ENCODE measurements around the gene EIF5B.

The EIF5B gene

GRCh38 chr2:99374747-99375146 is 37.6 kb downstream of the EIF5B start:
- DNase-seq = no peak

- no peak for DNase-seq
Measured at GRCh38 chr2:99376254-99376864, 39.2 kb downstream of the EIF5B start.

GRCh38 chr2:99377879-99378278 is 40.7 kb downstream of the EIF5B start:
- no peak for DNase-seq

GRCh38 chr2:99380376-99381010 is 43.3 kb downstream of the EIF5B start:
- no peak for DNase-seq

GRCh38 chr2:99382143-99382542 is 45.0 kb downstream of the EIF5B start:
- DNase-seq = no peak

- DNase-seq = no peak
Measured at GRCh38 chr2:99386011-99386410, 48.8 kb downstream of the EIF5B start.

GRCh38 chr2:99388892-99389291 is 51.7 kb downstream of the EIF5B start:
- no peak for DNase-seq

- DNase-seq = no peak
Measured at GRCh38 chr2:99389371-99389770, 52.2 kb downstream of the EIF5B start.

- DNase-seq = no peak
Measured at GRCh38 chr2:99389946-99390345, 52.8 kb downstream of the EIF5B start.

- DNase-seq = no peak
Measured at GRCh38 chr2:99395589-99396130, 58.5 kb downstream of the EIF5B start.

GRCh38 chr2:99397266-99397920 is 60.2 kb downstream of the EIF5B start:
- peak in 1 of 3 experiments; percentile 26 for DNase-seq

GRCh38 chr2:99398303-99398702 is 61.1 kb downstream of the EIF5B start:
- DNase-seq = no peak

GRCh38 chr2:99399063-99399462 is 61.9 kb downstream of the EIF5B start:
- peak in 1 of 3 experiments; percentile 31 for DNase-seq

GRCh38 chr2:99399795-99400194 is 62.6 kb downstream of the EIF5B start:
- DNase-seq = no peak

GRCh38 chr2:99401841-99402240 is 64.7 kb downstream of the EIF5B start:
- DNase-seq = no peak

GRCh38 chr2:99403084-99403483 is 65.9 kb downstream of the EIF5B start:
- DNase-seq = no peak

- DNase-seq = no peak
Measured at GRCh38 chr2:99403524-99403923, 66.3 kb downstream of the EIF5B start.

- no peak for DNase-seq
Measured at GRCh38 chr2:99404039-99404796, 67.0 kb downstream of the EIF5B start.

- DNase-seq = no peak
Measured at GRCh38 chr2:99404797-99405669, 67.8 kb downstream of the EIF5B start.

- no peak for DNase-seq
Measured at GRCh38 chr2:99406137-99406536, 68.9 kb downstream of the EIF5B start.

- DNase-seq = no peak
Measured at GRCh38 chr2:99410276-99410675, 73.1 kb downstream of the EIF5B start.

- DNase-seq = no peak
Measured at GRCh38 chr2:99414566-99414965, 77.4 kb downstream of the EIF5B start.

All from NCI-H1417 (cell line).